ENCODE results near the gene YWHAH. TPM values are rescaled to one million over a fixed set of nuclear protein-coding genes. Genes with fewer than 3 reads are reported as not detected.

Gene YWHAH
- total and polyA plus RNA-seq, 7 donors = 85.8 to 171 (median 106) TPM

DNA sequence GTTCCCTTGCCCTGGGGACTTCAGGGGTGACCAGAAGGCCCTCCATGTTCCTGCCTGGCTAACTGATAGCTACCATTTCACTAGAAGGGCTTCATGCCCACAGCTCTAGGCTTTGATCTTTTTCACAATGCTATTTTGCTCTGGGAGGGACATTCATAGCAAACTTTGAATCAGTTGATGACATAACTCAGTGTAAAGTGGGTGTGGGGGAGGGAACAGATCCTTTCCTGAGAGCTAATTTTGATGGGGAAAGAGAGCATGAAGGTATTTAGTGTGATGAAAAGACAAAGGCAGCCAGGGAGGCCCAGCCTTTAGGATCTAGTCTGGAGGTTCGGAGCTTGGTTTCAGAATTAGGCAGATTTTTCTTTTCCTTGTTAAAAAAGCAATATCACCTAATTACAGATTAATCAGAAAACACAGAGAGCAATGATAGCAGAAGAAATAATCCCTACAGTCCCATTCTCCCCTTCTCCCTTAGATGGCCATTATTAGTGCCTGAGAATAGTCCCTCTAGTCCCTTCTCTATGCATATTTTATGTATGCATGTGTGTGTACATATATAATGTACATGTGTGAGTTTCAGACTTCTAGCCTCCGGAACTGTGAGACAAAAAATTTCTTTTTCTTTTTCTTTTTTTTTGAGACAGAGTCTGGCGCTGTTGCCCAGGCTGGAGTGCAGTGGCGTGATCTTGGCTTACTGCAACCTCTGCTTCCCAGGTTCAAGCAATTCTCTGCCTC lies 46.9 kb downstream of the YWHAH start:
- TF ChIP-seq CTCF (IDR thresholded peaks at IDR 0.05) (no peak), POLR2AphosphoS5 (IDR thresholded peaks at IDR 0.05) (no peak), EP300 (IDR thresholded peaks at IDR 0.05) (no peak), POLR2A (IDR thresholded peaks at IDR 0.05) (no peak)
- Histone ChIP-seq H3K4me1 (no peaks in the 10 kb centered on the region), H3K4me3 (no peak overlapping the region), H3K36me3 (no peaks in the 10 kb centered on the region), H3K9me3 (no peaks in the 10 kb centered on the region), H3K27ac (no peak overlapping the region), H3K27me3 (no peaks in the 10 kb centered on the region)
- intact Hi-C loops (cut with DNase I) = no loop called here
- no peak for DNase-seq
- WGBS, 2 donors = 93 to 95% methylated on average over 4 of the region's 4 CpGs

GRCh38 chr22:31995046-31995445 lies 50.7 kb downstream of the YWHAH start:
- intact Hi-C loops (cut with DNase I) = no loop called here

GRCh38 chr22:31995807-31996206 lies 51.5 kb downstream of the YWHAH start:
- WGBS, 2 donors = 60 to 65% methylated on average over 3 of the region's 3 CpGs
- no peaks in the 10 kb centered on the region for H3K27me3 ChIP-seq
- intact Hi-C loops (cut with DNase I) = no loop called here
- TF ChIP-seq POLR2A (IDR thresholded peaks at IDR 0.05) = no peak
- TF ChIP-seq CTCF (IDR thresholded peaks at IDR 0.05) = no peak
- no peak for TF ChIP-seq EP300 (IDR thresholded peaks at IDR 0.05)
- TF ChIP-seq POLR2AphosphoS5 (IDR thresholded peaks at IDR 0.05) = no peak
- no peaks in the 10 kb centered on the region for H3K36me3 ChIP-seq
- no peak for DNase-seq
- H3K9me3 ChIP-seq = no peaks in the 10 kb centered on the region
- H3K27ac ChIP-seq = no peak overlapping the region
- no peak overlapping the region for H3K4me3 ChIP-seq
- H3K4me1 ChIP-seq = no peaks in the 10 kb centered on the region

More at GRCh38 chr22:31995046-31995445, 50.7 kb downstream of the YWHAH start:
- 88% methylated on average over 3 of the region's 3 CpGs for WGBS, 2 donors
- Histone ChIP-seq H3K27ac (no peak overlapping the region), H3K4me3 (no peak overlapping the region), H3K4me1 (no peaks in the 10 kb centered on the region), H3K36me3 (no peaks in the 10 kb centered on the region), H3K27me3 (no peaks in the 10 kb centered on the region), H3K9me3 (no peaks in the 10 kb centered on the region)
- TF ChIP-seq EP300 (IDR thresholded peaks at IDR 0.05) (no peak), CTCF (IDR thresholded peaks at IDR 0.05) (no peak), POLR2A (IDR thresholded peaks at IDR 0.05) (no peak), POLR2AphosphoS5 (IDR thresholded peaks at IDR 0.05) (no peak)
- no peak for DNase-seq

GRCh38 chr22:31998784-31999385 lies 54.5 kb downstream of the YWHAH start:
- Histone ChIP-seq H3K4me1 (no peaks in the 10 kb centered on the region), H3K27ac (no peak overlapping the region), H3K27me3 (no peaks in the 10 kb centered on the region), H3K36me3 (no peaks in the 10 kb centered on the region), H3K9me3 (no peaks in the 10 kb centered on the region), H3K4me3 (no peak overlapping the region)
- no peak for DNase-seq
- 58 to 84% methylated on average over 3 of the region's 3 CpGs for WGBS, 2 donors
- intact Hi-C loops (cut with DNase I) = no loop called here
- TF ChIP-seq EP300 (IDR thresholded peaks at IDR 0.05) (no peak), POLR2AphosphoS5 (IDR thresholded peaks at IDR 0.05) (no peak), POLR2A (IDR thresholded peaks at IDR 0.05) (no peak), CTCF (IDR thresholded peaks at IDR 0.05) (no peak)
